Measurements from ENCODE around the gene SMIM20.
"Not testable (repeated sequence)": the region's sequence is repeated elsewhere in the genome, so short reads cannot be mapped to it uniquely, and the experiment has no call there.

Gene SMIM20

DNA sequence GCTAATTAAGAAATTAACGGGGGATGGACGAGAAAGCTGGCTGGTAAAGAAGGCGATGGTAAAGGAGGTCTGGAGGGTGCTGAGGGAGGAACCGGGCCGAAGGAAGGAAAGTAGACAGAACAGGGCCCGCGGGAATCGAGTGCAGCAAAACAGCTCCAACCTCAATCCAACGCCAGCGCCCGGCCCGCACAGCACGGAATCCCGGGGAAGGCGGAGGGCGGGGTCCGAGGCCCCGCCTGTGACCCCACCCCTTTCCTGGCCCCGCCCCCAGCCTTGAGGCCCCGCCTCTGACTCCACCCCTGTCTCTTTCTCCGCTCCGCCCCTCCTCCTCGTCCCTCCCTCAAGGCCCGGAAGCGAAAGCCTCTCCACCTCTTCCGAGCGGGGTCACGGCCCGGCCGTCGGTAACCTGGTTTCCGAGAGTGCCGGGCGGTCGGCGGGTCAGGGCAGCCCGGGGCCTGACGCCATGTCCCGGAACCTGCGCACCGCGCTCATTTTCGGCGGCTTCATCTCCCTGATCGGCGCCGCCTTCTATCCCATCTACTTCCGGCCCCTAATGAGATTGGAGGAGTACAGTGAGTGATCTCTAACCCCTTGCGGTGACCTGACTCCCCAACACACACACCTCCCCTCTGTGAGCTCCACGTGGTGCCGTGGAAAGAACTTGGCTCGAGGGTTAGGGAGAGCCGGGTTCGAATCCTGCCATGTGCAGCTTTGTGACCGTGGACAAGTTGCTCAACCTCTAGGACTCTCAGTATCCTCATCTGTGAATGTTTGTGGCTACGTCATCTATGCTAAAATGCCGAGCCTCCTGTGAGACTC is at the start of gene SMIM20:
TSS of gene SMIM20 (plus strand) at position 370 of the 819 bp plus-strand sequence. CDS start at position 464, 94 bp downstream.
- peak; percentile 85 to 95 (median 87) for DNase-seq

DNA sequence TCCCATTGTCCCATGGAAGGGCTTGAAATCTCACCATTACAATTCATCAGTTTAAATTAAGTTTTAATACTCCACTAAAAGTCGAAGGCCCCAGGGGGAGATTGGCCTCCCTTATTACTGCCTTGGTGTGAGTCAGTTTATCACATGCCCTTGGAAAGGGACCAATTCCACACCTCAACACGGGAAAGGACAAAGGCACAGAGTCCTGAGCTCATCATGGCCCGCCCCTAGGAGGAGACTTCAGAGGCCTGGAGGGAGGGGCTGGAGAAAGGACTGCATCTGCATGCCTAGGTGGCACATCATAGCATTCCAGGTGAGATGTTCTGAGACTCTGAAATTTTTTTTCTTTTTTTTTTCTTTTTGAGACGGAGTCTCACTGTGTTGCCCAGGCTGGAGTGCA is 48.4 kb upstream of the SMIM20 start:
- DNase-seq: no peak

DNA sequence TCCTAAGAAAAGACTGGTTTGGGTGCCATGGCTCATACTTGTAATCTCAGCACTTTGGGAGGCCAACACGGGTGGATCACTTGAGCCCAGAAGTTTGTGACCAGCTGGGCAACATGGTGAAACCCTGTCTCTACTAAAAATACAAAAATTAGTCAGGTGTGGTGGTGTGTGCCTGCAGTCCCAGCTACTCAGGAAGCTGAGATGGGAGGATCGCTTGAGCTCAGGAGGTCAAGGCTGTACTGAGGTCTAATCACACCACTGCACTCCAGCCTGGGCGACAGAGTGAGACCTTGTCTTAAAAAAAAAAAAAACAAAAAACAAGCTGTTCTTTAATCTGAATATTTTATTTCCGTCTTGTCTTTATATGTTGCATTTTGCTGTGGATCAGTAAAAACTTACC is 47.6 kb upstream of the SMIM20 start:
- DNase-seq: not testable (repeated sequence)

DNA sequence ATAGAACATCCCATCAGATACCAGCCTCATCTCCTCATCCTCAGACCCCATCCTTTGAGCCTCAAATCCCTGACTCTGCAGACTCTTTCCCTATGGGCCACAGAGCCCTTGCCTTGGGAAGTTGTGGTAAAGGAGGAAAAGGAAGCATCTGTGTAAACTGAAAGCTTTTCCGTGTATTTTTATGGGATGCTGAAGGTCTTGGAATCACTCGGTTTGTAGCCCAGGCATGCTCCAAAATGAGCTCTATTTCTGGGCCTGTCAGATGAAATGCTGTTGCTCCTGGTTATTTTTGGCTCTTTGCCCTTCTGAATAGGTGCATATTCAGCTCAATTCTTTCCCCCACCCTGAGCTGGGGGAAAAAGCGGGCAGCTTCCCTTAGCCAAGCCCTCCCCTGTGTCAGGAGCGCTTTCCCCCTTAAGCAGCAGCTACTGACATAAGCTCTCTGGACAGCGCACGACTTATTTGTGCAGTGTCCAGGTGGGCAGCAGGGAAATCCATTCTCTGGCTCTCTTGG is 46.2 kb upstream of the SMIM20 start:
- DNase-seq: no peak

DNA sequence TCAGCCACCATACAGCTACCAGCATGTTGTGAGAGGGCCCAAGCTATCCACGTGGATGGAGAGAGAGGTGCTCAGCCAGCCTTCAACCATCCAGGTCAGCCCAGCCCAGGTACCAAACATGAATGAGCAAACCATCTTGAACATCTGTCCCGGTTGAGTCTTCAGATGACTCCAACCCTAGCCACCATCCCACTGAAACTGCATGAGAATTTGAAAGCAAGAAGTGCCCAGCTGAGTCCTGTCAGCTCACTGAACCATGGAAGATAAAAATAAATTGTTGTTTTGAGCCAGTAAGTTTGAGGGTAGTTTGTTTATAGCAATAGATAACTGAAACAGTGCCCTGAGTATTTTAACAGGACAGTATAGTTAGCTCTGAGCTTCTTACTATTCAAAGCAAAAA is 43.9 kb upstream of the SMIM20 start:
- DNase-seq: no peak

DNA sequence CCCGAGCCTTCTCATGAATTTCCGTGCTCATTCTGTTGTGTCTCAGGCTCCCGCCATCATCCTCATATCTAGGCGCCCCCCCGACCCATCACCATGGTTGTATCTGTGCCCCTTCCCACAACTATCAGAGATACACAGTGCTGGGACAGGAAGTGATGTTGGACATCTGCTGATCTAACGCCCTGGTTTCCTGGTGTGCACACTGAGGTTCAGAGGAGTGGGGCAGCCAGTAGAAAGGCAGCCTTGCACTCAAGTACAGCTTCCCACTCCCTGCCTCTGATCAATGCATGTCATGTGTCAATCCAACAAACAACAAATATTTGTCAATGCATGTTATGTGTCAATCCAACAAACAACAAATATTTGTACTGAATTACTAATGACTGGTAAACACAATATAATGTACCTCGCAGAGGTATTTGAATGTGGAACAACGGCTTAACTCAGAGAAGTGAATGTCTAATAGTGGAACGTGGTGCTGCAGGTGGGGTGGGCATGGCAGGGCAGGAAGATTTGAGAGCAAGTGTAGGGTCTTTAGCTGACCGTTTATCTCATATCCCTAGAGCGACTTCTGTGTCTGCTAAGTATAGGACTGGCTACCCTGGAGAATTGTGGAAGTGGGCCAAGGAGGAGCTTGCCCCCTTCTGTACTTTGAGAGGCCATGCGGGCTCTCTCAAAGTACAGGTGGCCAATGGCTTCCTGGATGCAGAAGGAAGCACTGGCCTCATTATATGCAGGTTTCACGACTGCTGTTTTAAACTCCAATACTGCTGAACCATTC is 41.0 kb upstream of the SMIM20 start:
- no peak for DNase-seq

DNA sequence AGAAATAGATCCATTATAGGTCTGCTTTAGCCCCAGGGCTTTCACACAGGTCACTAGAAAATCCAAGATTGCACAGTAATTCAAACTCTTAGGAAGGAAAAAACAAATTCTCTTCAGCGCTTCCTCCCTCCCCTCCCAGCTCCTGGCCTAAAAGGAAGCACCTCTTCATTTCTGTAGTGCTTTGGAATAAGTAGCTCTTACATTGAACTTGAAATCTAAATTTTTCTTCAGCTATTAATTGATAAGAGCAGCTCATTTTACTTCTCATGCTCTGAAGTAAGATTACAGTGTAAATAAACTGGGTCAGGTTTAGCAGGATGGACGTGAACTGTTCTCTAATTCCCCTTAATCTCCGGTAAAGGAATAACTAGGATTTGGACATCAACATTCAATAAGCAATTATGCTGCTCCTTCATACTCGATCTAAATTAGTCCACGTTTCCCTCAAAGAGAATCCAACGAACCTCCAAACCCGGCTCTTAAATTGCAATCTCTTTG is 40.3 kb upstream of the SMIM20 start:
- DNase-seq: no peak

DNA sequence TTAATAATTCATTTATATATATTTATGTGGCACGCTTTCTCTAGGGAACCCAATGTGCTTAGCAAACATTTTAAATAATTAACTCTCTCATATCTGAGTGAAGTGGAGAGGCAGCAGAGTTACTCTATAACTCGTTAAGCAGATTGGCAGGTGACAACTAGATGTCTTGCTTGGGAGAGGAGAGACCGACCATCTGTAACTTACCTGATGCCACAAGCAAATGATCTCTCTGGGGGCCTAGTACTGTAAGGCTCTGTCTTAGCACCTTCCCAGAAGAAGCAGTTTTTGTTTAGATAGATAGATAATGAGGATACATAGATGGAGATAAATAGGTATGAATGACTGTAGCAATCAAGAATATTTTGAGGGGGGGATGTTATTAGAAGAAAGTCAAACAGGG is 39.4 kb upstream of the SMIM20 start:
- no peak for DNase-seq

DNA sequence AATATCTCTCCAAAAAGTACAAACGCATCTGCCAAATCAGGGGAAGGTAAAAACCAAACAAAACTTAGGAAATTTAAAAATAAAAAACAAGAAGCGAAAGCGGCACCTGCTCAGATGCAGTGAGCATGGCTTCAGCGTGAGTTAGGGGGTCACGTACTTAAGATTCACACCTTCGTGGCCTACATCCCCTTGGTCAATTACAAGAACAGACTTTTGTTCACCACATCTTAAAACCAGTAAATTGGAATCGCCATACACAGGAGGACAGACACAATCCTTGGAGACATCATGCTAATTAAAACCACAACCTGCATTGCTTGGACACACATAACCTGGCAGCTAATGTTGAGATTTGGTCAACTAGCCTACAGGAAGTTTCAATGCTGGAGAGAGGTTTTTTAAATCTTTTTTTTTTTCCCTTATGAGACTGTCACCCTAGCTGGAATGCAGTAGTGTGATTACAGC is 38.7 kb upstream of the SMIM20 start:
- no peak for DNase-seq

DNA sequence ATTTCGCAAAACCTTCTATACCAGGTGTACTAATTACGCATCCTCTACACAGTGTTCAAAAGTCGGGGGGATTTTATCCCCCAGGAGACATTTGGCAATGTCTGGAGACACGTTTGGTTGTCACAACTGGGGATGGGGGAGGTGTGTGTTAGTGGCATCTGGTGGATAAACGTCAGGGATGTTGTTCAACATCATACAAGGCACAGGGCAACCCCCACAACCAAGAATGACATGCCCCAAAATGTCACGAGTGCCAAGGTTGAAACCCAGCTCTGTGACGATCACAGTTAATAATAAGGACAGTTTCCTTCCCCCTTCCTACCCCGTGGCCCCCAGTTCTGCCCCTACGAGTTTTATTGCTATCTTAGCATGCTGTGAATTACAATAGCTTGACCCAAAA is 35.3 kb upstream of the SMIM20 start:
- DNase-seq: no peak

DNA sequence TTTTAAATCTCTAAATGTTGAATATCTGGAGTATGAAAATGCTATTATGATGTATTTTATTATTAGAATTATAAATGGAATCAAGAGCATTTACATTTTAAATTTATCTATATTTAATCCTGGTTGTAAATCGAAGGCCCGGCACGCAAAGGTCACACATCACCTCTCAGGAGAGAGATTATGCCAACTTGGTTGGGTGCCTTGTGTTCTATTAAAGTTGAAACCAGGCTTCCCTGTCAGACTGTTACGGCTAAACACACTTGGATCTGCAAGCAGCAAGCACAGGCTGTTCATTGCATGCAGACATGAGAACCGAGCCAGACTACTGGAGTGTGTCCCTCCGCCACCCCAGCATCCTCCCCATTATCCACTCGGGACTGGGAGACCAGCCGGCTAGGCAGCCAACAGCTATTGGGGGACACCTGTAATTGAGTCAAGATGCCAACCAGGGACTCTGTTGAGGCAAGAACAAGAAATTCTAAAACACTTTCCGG is 34.9 kb upstream of the SMIM20 start:
- no peak for DNase-seq

DNA sequence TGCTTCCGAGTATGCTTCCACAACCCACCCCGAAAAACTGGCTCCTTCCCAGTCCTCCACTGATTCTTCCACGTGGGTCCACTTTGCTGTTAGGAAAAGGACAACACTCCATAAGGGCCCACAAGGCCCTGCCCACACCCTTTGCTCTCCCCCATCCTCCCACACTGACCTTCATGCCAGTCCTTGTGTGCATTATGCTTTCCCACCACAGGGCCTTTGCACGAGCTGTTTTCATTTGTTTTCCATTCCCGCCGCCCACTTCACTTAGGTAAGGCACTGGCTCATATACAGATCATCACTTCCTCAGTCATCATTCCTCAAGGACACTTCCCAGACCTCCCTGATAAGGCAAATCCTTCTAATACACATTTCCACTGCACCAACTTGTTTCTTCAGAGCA is 34.4 kb upstream of the SMIM20 start:
- no peak for DNase-seq

DNA sequence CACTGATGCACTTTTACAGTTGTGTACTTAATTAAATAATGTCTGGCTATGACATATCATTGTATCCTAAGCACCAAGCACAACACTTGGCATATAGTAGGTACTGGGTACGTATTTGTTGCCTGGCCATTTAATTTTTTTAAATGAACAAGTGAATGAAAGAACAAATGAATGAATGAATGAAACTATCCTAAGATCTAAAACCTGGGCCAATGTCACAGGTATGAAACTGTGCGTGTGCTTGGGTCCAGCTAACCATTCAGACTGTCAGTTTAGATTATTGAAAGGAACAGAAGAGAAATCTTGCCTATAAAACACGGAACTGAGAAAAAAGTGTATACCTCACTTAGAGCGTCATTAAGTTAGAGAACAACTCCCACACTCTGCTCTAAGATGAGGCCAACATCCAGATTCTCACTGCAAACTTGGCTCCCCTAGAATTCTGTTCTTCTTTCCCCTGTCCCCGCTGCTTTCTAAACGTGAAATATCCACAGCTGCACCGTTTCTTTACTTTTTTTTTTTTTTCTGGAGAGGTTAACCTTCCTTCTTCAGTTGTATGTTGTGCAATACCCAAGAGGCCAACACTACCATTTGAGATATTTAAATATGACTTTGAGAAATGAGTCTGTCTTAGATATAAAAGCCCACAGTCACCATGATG is 33.9 kb upstream of the SMIM20 start:
- no peak for DNase-seq

DNA sequence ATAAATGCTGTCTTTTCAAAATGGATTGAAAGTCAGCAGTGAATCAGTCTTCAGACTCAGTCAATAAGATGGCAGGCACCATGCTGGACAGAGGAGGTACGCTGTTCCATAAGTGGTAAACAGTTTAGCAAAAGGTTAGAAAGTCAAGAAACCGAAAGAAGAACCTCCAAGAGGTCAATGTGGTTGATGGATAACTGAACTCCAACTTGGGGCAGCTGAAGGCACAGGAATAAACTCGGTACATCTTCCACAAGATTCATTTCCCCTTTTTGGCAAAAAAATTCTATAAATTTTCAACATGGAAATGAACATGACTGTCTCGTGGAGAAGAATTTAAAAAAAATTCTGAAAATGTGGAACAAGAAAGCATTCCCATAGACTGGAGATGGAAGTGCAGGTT is 32.8 kb upstream of the SMIM20 start:
- no peak for DNase-seq

DNA sequence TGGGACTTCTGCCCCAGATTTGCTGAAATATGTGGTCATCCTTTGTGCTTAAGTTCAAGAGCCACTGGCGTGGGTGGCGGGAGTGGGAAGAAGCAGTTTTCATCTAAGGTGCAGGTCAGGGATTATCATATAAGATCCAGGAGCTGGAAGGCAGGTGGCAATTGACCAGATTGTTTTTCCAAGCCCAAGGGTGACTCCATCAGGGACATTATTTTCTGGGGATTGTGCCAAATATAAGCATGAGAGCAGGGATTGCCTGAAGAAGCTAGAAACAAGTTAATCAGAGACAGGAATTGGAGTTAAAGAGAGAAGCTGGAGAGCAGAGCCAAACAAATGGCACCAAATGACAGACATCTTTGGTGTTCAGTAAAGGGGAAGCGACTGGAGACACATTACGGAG is 31.8 kb upstream of the SMIM20 start:
- no peak for DNase-seq

DNA sequence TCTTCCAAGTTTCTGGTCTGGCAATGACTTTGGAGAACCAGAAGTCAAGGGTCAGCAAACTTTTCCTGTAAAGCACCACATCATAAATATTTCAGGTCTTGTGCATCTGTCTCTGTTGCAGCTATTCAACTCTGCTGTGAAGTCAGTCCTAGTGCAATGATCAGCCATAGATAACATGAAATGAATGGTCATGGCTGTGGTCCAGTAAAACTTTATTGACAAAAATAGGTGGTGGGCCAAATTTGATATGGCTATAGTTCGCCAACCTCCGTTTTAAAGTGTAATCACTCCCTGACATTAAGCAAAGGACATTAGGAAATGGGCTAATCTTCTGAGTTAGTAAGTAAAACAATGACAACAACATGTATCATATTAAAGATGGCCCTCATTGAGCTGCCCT is 30.5 kb upstream of the SMIM20 start:
- no peak for DNase-seq

DNA sequence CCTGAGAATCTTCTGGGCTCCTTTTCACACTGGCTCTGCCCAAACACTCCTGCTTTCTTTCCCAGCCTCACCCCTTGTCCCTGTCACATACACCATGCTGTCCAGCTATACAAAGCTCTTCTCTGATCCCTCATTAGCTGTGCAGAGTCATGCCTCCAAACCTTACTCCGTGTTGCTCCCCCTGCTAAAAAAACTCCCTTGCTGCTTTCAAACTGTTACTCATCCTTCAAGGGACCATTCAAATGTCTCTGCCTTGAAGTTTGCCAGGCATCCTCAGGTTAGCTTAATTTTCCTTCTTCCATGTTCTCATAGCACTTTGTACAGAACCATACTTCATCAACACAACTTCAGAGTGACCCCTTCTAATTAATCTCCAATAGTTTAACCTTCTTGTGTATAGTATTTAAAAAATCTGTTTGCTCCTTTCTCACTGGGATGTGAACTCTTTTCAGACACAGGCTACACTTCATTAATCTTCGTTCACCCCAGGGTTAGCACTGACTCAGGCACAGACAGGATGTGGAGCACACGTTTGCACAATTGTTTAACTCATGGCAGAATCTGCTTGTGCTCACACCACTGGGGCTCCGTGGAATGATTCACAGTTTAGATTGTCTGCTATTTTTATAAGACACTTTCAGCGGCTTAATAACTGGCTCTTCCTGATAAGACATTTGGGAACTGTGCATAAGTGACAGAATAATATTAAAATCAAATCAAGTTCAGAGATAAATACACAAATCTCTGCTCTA is 29.8 kb upstream of the SMIM20 start:
- DNase-seq: no peak

DNA sequence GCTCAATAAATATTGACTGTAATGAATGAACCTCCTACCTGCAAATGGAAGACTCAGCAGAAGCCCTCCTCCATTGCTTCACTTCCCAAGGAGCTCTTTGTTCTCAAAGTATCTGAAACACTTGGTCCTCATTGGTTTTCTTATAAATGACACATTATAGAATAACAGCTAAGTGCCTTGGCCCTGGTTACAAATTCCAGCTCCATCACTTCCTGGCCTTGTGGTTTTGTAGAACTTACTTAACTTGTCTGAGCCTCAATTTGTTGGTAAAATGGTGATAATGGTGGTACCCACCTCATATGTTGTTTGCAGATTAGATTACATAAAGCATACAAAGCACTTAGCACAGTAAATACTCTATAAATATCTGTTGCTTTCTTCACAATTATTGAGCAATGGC is 25.2 kb upstream of the SMIM20 start:
- no peak for DNase-seq

DNA sequence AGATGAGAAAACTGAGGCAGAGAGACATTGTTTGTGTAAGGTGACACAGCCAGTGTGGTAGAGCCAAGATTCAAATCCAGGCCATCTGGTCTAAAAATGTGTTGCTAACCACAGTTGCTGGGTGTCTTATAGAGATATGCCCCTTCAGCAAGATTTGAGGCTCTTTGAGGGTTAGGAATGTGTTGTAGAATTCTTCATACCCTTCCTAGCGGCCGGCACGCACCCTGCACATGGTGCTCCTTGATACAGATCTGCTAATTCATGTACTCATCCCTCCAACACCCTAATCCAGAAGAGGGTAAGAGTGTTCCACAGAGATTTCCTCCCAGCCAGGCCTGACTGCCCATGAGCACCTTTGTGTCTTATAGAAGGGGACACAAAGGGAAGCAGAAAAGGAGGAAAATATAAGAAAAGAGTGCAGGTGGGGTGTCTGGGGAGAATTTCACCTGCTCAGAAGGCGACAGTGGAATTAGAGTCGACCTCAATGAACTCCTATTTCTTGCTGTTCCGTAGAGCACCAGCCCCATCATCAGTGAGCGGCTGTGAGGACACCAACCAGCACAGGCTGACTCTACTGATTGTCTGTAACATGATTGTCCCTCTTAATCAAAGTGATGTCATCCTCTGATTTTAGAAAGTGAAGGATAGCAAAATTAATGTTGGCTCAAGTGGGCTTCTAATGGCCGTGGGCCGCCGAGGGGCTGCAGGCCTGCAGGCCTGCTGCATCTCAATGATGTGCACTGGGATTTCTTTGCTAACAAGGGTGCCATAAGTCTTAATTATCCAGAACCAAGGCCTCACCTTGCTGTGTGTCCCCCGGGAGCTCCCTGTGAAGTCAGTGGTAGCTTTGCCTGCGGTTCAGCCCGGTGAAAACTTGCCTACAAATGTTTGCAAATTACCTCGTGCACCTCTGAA is 24.2 kb upstream of the SMIM20 start:
- no peak for DNase-seq

DNA sequence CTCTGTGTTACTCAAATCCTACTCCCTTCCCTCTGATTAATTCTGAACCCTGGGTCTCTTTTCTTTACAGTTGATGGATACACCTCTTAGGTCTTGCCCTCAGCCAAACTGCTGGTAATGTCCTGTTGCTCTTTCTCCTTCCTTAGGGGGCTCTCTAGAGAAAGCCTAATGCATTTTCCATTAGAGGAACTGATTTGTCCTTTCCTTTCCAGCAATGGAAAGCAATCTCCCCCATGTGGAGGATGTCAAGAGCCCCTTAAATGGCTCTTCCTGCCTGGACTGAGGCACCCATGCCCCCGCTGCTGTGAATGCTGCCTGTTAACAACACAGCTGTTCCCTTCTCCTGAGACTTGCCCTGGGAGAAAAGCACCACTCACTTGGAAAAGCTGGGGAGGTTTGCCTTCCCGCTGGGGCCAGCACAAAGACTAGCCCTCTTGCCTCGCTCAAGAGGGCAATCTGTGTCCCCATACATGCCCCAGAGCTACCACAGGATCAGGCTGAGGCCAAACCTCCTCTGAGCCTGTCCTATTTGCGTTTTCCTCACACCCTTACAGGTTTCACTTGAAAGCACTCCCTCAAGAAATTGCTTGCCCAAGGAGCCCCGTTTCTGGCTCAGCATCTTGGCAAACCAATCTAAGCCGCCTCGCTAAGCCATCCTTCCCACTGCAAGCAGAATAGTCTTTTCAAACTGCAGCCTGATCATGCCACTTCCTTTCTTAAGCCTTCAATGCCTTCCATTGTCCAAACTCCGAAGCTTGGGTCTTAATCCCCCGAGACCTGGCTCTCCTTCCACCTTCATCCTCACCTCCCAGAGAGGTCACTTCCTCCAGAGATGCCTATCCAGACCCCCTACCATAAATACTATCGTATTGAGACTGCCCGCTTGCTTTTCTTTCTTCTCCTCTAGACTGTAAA is 23.2 kb upstream of the SMIM20 start:
- DNase-seq: no peak
